ENCODE results near the gene ATOSB.

ATOSB gene

GRCh38 chr9:35070823-35071813 is 44.5 kb downstream of the ATOSB start:
- H3K27me3 ChIP-seq (ENCODE audit: control insufficient read depth in 1 of 2, insufficient read depth in 2 of 2, low read length in 2 of 2), result no peaks in the 10 kb centered on the region
- no peaks in the 10 kb centered on the region for H3K9me3 ChIP-seq (ENCODE audit: control insufficient read depth in 2 of 2, low read length in 2 of 2)
- H3K36me3 ChIP-seq (ENCODE audit: control insufficient read depth in 2 of 2, insufficient read depth in 2 of 2, low read length in 2 of 2), result peaks cover 16 to 23% of the 10 kb centered on the region in 2 donors
- peak overlapping the region; percentile 98 for H3K9ac ChIP-seq (ENCODE audit: low read length in 2 of 2)
- peaks cover 36% of the 10 kb centered on the region for H3K4me1 ChIP-seq (ENCODE audit: control insufficient read depth, insufficient read depth, low read length)
- peak overlapping the region; percentile 76 to 84 for H3K4me3 ChIP-seq (ENCODE audit: low read length in 2 of 2)
- H3K27ac ChIP-seq (ENCODE audit: low read length), result peak overlapping the region; percentile 99

- no peak overlapping the region for H3K27ac ChIP-seq (ENCODE audit: low read length)
- H3K27me3 ChIP-seq (ENCODE audit: control insufficient read depth in 1 of 2, insufficient read depth in 2 of 2, low read length in 2 of 2), result no peaks in the 10 kb centered on the region
- no peaks in the 10 kb centered on the region for H3K9me3 ChIP-seq (ENCODE audit: control insufficient read depth in 2 of 2, low read length in 2 of 2)
- H3K4me1 ChIP-seq (ENCODE audit: control insufficient read depth, insufficient read depth, low read length), result peaks cover 36% of the 10 kb centered on the region
- no peak overlapping the region for H3K9ac ChIP-seq (ENCODE audit: low read length in 2 of 2)
- peak overlapping the region; percentile 9 to 21 for H3K4me3 ChIP-seq (ENCODE audit: low read length in 2 of 2)
- peaks cover 30 to 37% of the 10 kb centered on the region in 2 donors for H3K36me3 ChIP-seq (ENCODE audit: control insufficient read depth in 2 of 2, insufficient read depth in 2 of 2, low read length in 2 of 2)
These were observed 46.6 kb downstream of the ATOSB start for GRCh38 chr9:35069020-35069419.

GRCh38 chr9:35067056-35067455 is 48.6 kb downstream of the ATOSB start:
- Histone ChIP-seq H3K27me3 (ENCODE audit: control insufficient read depth in 1 of 2, insufficient read depth in 2 of 2, low read length in 2 of 2) (no peaks in the 10 kb centered on the region), H3K36me3 (ENCODE audit: control insufficient read depth in 2 of 2, insufficient read depth in 2 of 2, low read length in 2 of 2) (peaks cover 50 to 57% of the 10 kb centered on the region in 2 donors), H3K4me1 (ENCODE audit: control insufficient read depth, insufficient read depth, low read length) (peaks cover 32% of the 10 kb centered on the region), H3K9me3 (ENCODE audit: control insufficient read depth in 2 of 2, low read length in 2 of 2) (no peaks in the 10 kb centered on the region), H3K9ac (ENCODE audit: low read length in 2 of 2) (peak overlapping the region in 1 of 2 donors; percentile 5), H3K27ac (ENCODE audit: low read length) (no peak overlapping the region), H3K4me3 (ENCODE audit: low read length in 2 of 2) (no peak overlapping the region)

GRCh38 chr9:35060548-35061207 is 55.0 kb downstream of the ATOSB start:
- Histone ChIP-seq H3K9ac (ENCODE audit: low read length in 2 of 2) (no peak overlapping the region), H3K4me3 (ENCODE audit: low read length in 2 of 2) (no peak overlapping the region), H3K27ac (ENCODE audit: low read length) (no peak overlapping the region), H3K27me3 (ENCODE audit: control insufficient read depth in 1 of 2, insufficient read depth in 2 of 2, low read length in 2 of 2) (no peaks in the 10 kb centered on the region), H3K4me1 (ENCODE audit: control insufficient read depth, insufficient read depth, low read length) (no peaks in the 10 kb centered on the region), H3K9me3 (ENCODE audit: control insufficient read depth in 2 of 2, low read length in 2 of 2) (no peaks in the 10 kb centered on the region), H3K36me3 (ENCODE audit: control insufficient read depth in 2 of 2, insufficient read depth in 2 of 2, low read length in 2 of 2) (peaks cover 89 to 94% of the 10 kb centered on the region in 2 donors)

GRCh38 chr9:35059438-35059837 is 56.2 kb downstream of the ATOSB start:
- Histone ChIP-seq H3K36me3 (ENCODE audit: control insufficient read depth in 2 of 2, insufficient read depth in 2 of 2, low read length in 2 of 2) (peaks cover 82 to 85% of the 10 kb centered on the region in 2 donors), H3K27me3 (ENCODE audit: control insufficient read depth in 1 of 2, insufficient read depth in 2 of 2, low read length in 2 of 2) (no peaks in the 10 kb centered on the region), H3K9ac (ENCODE audit: low read length in 2 of 2) (no peak overlapping the region), H3K27ac (ENCODE audit: low read length) (no peak overlapping the region), H3K4me3 (ENCODE audit: low read length in 2 of 2) (no peak overlapping the region), H3K4me1 (ENCODE audit: control insufficient read depth, insufficient read depth, low read length) (no peaks in the 10 kb centered on the region), H3K9me3 (ENCODE audit: control insufficient read depth in 2 of 2, low read length in 2 of 2) (no peaks in the 10 kb centered on the region)

- H3K9me3 ChIP-seq (ENCODE audit: control insufficient read depth in 2 of 2, low read length in 2 of 2), result no peaks in the 10 kb centered on the region
- H3K9ac ChIP-seq (ENCODE audit: low read length in 2 of 2), result no peak overlapping the region
- H3K36me3 ChIP-seq (ENCODE audit: control insufficient read depth in 2 of 2, insufficient read depth in 2 of 2, low read length in 2 of 2), result peaks cover 63 to 65% of the 10 kb centered on the region in 2 donors
- no peaks in the 10 kb centered on the region for H3K4me1 ChIP-seq (ENCODE audit: control insufficient read depth, insufficient read depth, low read length)
- H3K27me3 ChIP-seq (ENCODE audit: control insufficient read depth in 1 of 2, insufficient read depth in 2 of 2, low read length in 2 of 2), result no peaks in the 10 kb centered on the region
- H3K4me3 ChIP-seq (ENCODE audit: low read length in 2 of 2), result no peak overlapping the region
- no peak overlapping the region for H3K27ac ChIP-seq (ENCODE audit: low read length)
These were observed 58.4 kb downstream of the ATOSB start for GRCh38 chr9:35057271-35057620.

- H3K4me1 ChIP-seq (ENCODE audit: control insufficient read depth, insufficient read depth, low read length), result no peaks in the 10 kb centered on the region
- H3K27me3 ChIP-seq (ENCODE audit: control insufficient read depth in 1 of 2, insufficient read depth in 2 of 2, low read length in 2 of 2), result no peaks in the 10 kb centered on the region
- H3K36me3 ChIP-seq (ENCODE audit: control insufficient read depth in 2 of 2, insufficient read depth in 2 of 2, low read length in 2 of 2), result peaks cover 61 to 63% of the 10 kb centered on the region in 2 donors
- H3K9ac ChIP-seq (ENCODE audit: low read length in 2 of 2), result no peak overlapping the region
- no peak overlapping the region for H3K27ac ChIP-seq (ENCODE audit: low read length)
- no peaks in the 10 kb centered on the region for H3K9me3 ChIP-seq (ENCODE audit: control insufficient read depth in 2 of 2, low read length in 2 of 2)
- no peak overlapping the region for H3K4me3 ChIP-seq (ENCODE audit: low read length in 2 of 2)
These were observed 58.9 kb downstream of the ATOSB start for GRCh38 chr9:35056571-35057270.

- Histone ChIP-seq H3K4me1 (ENCODE audit: control insufficient read depth, insufficient read depth, low read length) (no peaks in the 10 kb centered on the region), H3K4me3 (ENCODE audit: low read length in 2 of 2) (no peak overlapping the region), H3K36me3 (ENCODE audit: control insufficient read depth in 2 of 2, insufficient read depth in 2 of 2, low read length in 2 of 2) (peaks cover 52% of the 10 kb centered on the region in 2 donors), H3K9ac (ENCODE audit: low read length in 2 of 2) (no peak overlapping the region), H3K27me3 (ENCODE audit: control insufficient read depth in 1 of 2, insufficient read depth in 2 of 2, low read length in 2 of 2) (no peaks in the 10 kb centered on the region), H3K27ac (ENCODE audit: low read length) (no peak overlapping the region), H3K9me3 (ENCODE audit: control insufficient read depth in 2 of 2, low read length in 2 of 2) (no peaks in the 10 kb centered on the region)
These were observed 60.6 kb downstream of the ATOSB start for GRCh38 chr9:35054871-35055644.

GRCh38 chr9:35054185-35054835 is 61.4 kb downstream of the ATOSB start:
- H3K4me1 ChIP-seq (ENCODE audit: control insufficient read depth, insufficient read depth, low read length), result no peaks in the 10 kb centered on the region
- H3K27me3 ChIP-seq (ENCODE audit: control insufficient read depth in 1 of 2, insufficient read depth in 2 of 2, low read length in 2 of 2), result no peaks in the 10 kb centered on the region
- H3K27ac ChIP-seq (ENCODE audit: low read length), result no peak overlapping the region
- peaks cover 45 to 47% of the 10 kb centered on the region in 2 donors for H3K36me3 ChIP-seq (ENCODE audit: control insufficient read depth in 2 of 2, insufficient read depth in 2 of 2, low read length in 2 of 2)
- H3K4me3 ChIP-seq (ENCODE audit: low read length in 2 of 2), result no peak overlapping the region
- H3K9me3 ChIP-seq (ENCODE audit: control insufficient read depth in 2 of 2, low read length in 2 of 2), result no peaks in the 10 kb centered on the region
- no peak overlapping the region for H3K9ac ChIP-seq (ENCODE audit: low read length in 2 of 2)

All from stomach smooth muscle (tissue), 2 donors.